Stimulated activated naive CD8-positive, alpha-beta T cell treated with anti-CD3 and anti-CD28 coated beads, Interleukin-15, Interleukin-2, amounts not matched to agents 100 U/mL and 50 U/mL, for 24 hours (primary cell): Measurements from ENCODE around the gene SIGMAR1.

Experiments used
- ATAC-seq: fragments of 150-1000 bp; cut with Tn5 transposase; one replicate; pipeline ENCODE4 v1.10.0; 2021
- DNase-seq: peaks from one replicate; pipeline ENCODE4 v3.0.0; 2021

The SIGMAR1 gene

DNA sequence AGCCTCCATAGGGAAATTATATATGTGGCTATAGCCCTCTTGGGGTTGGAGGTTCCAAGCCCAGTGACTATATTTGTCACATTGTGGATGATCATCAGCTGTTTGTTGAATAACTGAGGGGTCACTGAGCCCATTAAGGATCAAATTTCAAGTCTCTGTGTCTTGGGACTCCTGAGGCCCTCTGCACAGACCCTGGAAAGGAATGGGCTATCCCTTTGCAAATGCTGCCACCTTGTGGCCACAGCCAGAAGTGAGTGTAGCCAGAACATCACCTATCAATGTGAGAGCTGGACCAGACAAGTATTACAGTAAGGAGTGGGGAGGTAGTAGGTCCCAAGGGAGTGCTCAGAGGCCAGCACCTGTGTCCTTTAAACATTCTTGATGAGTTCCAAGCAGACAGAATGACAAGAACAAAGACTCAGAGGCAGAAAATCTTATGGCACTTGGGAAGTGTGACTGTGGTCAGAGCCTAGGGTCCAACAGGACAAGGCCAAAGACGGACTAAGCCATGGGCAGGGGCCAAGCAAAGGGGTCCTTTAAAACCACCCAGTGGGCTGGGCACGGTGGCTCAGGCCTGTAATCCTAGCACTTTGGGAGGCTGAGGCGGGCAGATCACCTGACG lies 33.9 kb downstream of the SIGMAR1 start:
- peak; percentile 87 for DNase-seq
- peak; percentile 87 for ATAC-seq

DNA sequence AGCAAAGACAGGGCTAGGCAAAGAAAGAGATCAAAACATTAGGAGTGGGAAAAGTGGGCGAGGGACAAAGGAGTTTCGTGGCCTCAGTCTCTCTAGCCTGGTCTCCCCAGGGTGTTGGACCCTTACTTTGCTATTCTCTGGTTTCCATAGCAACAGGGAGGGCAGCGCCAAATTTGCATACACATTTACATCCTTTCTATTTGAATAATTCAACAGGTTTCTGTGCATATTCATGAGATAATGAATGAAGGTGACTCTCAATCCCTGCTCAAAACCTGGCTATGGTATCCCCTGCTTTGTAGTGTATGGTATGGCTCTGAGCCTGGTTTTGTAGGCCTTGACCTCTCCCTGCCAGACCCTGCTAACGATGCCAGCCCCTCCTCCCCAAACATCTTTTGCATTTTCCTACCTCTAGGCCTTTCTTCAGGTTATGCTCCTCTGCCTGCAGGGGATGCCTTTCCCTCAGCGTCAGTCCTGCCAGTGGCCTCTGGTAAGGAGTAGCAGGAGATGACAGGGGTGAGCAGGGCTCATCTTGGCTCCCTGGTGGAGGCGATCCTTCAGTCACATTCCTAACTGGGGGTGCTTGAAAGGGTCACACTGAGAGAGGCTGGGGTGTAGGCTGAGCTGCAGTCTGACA lies 35.5 kb downstream of the SIGMAR1 start:
- DNase-seq (no peak), ATAC-seq (no peak)

DNA sequence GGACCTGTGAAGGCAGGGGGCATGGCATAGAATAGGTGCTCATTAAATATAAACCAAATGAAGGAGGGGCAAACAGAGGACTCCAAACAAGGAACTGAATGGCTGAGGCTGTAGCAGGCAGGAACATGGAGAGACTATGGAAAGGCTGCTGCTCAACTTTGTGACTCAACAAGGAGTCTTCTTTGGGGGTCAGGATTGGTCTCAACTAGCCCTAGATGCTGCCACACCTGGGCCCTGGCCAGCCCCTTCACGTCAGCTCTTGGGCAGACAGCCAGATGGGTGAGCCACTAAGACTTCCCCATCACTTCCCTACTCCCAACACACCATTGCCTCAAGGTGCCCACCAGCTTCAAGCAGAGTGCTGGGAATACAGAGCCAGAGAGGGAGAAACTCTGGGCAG lies 36.7 kb downstream of the SIGMAR1 start:
- ATAC-seq (no peak), DNase-seq (no peak)

DNA sequence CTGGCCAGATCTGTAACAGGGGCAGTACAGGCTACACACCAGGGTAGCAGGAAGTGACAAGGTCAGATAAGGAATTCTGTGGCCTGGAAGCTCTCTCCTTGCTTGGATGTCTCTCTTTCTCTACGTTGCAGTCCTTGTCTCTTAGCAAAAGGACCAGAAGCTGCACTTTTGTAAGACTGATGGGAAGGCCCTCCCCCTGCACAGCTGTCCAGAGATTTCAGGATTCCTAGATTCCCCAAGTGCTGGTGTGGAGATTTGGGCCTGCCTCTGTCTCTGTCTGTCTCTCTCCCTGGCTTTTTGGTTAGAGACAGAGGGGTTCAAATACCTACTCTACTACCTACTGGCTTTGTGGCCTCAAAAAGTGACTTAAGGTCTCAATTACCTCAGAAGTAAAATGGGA lies 38.0 kb downstream of the SIGMAR1 start:
- DNase-seq (no peak), ATAC-seq (no peak)

DNA sequence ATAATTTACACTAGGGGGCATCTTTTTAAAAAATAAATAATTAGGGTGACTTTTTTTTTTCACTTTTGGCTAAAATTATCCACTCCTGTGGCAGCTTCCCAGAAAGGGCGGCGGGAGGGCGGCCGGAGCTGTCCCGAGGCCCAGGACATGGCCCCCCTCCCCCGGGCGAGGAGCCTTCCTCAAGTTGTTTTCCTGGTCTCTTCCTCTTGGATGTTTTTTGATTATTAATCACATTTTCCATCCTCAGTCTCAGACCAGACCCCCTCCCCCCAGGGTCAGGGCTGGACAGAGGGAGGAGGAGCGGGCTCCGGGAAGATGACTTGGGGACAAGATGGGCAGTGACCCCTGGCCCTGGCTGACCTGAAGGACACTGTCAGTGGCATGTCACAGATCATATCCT lies 43.4 kb downstream of the SIGMAR1 start:
- DNase-seq (no peak), ATAC-seq (no peak)

DNA sequence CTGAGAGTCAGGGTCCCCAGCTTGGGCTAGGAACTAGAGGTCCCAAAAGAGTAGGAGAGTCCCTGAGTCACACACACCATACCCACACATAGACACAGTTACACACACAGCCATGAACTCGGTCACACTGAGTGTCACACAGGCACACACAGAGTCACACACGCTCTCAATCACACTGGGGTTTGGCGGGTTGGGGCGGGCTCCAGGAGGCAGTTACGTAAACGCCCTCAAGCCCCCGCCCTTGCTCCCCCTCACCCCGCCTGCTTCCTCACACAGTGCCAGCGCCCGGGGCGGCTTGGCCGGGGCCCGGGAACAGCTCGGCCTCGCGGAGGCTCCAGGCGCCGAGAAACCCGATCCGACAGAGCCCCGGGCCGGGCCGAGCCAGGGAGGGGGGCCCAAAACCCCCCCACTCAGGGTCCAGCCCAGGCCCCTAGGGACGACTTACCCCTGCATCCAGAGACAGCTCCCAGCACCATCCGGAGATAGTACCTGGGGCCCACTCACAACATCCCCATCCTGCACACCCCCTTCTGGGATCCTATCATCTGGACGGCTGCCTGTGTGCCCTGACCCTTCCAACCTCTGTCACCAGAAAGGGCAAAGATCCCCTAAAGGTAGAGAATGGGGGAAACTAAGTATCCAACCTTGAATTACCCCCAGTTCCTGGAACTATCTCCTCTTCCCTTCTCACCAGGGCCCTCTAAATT lies 44.5 kb downstream of the SIGMAR1 start:
- DNase-seq (no peak), ATAC-seq (no peak)

DNA sequence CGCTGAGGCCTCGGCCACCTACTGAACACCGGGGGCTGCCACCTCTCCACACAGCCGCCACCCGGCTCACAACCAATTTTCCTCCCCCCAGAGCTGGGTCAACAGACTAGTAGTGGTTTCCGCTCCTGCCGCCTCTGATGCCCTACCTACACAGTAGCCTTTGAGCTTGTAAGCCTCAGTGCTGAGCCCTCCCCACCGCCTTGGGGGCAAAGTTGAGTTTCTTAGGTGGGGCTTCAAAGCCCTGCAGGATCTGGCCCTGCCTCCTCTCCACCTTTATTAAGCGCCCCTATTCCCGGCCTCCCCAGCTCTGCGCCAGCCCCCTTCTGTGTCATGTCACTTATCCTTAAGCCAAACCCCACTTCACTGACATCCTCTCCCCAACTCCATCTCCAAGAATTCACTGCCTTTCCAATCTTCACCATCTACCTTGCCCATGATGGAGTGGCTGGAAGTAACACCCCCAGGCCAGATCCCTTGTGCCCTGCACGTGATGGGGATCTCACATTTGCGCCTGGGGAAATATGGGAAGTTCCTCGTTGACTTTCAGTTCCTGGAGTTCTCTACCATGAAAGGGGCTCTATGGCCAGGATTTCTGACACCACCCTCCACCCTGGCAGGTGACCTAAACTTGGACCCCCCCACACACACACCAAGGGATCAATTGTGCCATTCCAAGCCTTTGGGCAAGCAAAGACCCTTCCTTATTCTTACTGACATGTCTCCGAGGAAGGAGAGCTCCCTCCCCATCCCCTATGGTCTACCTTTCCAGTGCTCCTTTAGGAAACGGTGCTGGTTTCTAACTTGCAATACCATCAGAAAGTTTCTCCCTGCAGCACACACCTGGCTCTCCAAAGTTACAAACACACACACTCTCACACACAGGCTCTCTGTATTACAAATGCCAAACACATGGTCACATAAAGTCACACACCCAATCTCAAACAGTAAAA lies 45.4 kb downstream of the SIGMAR1 start:
- ATAC-seq (no peak), DNase-seq (no peak)

DNA sequence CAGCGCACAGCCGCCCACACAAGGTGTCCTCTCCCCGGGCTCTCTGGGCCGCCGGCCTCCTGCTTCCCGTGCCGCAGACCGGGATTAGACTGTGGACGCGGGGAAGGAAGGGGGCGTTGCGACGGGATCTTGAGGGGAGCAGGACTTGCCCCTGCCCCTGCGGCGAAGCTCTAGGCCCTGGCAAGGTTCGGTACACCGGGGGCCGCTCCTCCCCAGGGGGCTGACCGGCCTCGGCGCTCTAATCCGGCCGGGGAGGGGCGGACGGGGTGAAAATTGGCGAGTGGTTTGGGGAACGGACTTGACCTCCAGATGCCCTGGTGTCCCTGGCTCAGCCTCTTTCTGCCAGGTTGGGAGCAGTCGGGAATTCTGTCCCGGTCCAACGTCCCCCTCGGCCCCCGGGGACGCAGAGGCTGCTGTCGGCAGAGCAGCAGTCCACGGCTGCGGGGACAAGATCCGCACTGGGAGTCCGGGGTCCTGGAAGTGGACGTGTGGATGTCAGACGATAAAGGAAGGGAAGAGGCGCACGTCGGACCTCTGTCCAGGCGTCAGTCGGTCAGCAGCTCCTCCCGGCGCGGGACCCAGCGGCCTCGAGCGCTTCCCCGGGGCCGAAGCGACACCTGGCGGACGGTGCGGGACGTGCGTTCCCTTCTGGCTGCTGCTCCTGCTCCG lies 46.2 kb downstream of the SIGMAR1 start:
- DNase-seq (peak; percentile 90), ATAC-seq (peak; percentile 62)

DNA sequence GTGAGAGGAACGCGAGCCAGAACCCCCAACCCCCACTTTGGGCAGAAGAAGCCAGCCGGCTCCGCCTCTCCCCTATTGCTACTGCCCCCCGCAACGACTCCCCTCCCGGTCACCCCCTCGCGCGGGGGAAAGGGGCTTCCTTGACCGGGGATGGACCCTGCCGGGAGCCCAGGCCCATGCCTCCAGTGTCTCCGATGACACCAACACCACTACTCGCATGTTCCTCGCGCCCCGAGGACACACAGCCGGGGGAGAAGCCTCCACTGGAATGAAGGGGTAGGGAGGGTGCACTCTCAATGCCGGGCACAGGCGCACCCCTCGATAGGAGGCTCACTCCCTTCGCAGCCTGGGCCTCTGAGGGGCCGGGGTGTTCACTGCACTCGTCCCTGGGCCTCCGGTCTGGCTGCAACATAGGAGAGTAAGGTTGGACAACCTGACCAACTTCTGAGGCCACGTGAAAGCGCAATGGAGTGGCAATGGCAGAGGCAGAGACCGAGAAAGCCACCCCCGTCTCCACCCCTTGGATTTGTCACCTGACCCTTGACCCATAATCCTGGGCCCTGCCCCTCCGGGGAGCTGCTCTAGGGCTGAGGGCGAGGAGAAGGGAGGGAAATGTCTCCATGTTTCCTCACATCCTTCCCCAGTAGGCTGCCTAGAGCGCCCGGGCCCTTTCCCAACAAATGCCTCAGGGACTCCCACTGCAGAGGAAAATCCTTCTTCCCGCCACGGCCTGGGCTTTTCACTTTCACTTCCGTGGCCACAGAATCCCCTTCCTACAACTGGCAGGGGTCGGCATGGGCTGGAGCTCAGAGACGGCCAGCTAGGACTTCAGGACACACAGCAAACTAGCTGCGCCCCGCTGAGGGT lies 47.0 kb downstream of the SIGMAR1 start:
- no peak for ATAC-seq
- no peak for DNase-seq

DNA sequence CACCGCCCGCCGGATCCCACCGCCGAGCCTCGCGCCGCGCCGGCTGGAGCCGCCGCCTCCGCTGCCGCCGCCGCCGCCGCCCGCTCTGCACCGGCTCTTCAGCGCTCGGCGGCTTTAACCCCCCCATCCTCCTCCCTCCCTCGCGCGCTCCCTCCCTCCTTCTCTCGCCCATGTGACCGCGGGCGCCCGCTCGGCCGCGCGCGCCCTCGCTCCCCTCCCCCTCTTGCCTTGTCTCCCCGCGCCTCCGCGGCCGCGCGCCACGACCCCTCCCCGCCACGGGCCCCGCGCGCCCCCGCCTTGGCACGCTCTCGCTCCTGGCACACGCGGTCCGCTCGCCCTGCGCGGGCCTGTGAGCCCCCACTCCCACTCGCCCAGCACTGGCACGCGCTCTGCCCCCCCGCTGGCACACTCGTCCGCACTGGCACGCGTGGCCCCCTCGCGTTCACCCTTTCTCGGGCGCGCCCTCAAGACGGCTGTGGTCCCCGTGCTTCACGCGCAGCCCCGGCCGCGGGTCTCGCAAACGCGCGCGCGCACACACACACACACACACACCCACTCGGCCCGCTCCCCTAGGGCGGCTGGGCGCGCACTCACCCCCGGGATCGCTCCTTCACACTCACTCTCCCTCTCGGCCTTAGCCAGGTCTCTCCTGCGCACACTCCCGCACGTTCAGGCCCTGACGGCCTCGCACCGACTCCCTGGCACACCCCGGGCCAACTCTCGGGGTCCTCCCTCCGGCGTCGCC lies 47.8 kb downstream of the SIGMAR1 start, which contains the start of gene CNTFR:
Gene CNTFR (minus strand): TSS at position 89 of the 745 bp plus-strand sequence. CDS start 20,743 bp downstream, outside the sequence.
- no peak for DNase-seq
- no peak for ATAC-seq

DNA sequence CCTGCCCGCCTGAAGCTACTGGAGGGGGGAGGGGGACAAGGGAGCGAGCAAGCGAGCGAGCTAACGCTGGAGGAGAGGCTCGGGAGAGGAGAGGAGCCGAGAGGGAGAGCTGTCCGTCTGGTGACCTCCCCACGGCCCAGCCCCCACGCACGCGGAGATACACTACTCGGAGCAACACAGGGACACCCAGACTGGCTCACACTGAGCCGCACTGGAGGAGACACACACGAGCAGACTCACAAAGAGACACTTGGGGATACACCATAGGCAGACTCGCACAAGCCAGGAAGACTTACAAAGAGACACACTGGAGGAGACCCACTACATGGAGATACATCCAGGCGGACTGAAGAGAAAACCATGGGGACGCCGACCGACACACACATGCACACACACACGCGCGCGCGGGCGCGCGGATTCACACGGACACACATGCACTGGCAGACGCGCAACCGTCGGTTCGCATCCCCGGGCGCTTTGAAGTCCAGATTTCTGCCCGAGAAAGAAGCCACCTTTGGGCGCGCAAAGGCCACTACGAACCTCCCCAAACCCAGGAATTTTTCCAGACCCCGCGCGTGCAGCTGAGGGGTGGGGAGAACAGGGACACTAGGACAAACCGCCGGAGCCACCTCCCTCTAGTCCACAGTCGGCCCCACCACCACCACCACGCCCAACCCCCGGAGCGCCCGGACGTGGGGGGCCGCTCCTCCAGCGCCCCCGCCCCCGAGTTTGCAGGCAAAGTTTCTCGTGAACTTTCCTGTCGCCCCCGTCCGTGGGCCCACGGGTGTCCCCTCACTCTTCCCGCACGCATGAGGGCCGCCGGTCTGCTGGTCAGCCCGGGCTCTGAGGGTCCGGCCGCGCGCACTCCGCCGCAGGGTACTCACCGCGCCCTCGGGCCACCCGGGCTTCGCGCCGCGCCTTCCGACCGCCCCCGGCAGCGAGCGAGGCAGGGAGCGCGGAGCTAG lies 48.6 kb downstream of the SIGMAR1 start:
- ATAC-seq: no peak
- no peak for DNase-seq

DNA sequence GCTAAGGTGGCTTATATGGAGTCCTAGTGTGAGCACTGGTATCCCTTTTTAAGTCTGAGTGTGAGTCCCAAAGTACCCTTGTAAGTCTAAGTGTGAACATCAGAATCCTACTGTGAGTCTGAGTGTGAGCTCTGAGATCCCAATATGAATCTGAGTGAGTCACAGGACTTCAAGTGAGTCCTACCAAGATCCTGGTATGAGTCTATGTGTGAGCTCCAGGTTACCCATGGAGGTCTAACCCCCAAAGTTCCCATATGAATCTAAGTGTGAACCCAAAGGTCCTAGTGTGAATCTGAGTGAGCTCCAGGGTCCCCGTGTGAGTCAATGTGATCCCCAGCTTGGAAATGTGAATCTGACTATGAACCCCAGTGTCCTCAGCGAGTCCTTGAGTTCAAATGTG lies 50.3 kb downstream of the SIGMAR1 start:
- DNase-seq (no peak), ATAC-seq (no peak)

DNA sequence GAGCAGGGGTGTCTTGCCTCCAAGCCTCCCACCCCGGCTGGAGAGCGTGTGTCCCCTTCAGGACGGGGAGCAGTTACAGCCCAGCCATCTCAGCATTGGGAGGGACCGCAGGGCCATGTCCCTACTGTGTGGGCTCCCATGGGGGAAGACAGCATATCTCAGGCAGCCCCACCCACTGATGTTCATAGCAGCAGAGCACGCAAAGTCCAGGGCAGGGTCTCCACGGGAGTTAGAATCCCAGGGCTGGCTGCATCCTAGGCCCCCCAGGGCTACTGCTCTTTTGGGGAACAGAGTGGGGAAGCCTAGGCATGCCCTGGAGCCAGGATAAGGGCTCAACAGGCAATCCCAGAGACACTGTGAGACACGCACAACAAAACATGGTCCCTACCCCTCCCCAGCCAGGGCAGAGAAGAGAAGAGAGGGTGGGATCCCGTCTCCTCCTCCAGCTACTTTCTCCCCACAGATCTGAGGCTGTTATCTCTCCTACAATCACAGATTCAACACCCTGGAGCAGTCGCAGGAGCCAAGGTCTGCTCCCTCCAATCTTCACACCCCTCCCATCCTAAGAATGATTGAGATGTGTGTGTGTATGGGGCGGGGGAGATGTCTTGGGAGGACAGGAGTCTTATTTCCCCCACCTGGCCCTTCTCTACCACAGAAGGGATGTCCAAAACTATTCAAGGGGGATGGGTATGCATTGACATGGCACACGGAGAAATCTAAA lies 51.5 kb downstream of the SIGMAR1 start:
- DNase-seq: no peak
- no peak for ATAC-seq

DNA sequence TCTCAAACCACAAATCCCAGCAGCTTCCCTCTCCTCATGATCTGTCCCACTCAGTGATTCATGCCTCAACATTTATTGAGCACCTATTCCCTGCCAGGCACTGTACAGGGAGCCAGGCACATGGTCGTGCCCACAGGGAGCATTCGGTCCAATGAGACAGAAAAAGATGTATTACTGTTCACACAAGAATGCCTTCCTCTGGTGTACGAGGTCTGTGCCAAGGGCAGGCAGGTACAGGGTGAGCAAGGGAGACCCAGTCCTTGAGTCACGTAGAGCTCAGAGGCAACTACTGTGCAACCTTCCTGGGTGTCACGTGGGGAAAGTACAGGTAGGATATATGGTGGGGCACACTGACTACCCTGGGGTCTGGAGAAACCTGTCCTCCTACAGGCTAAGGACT lies 52.6 kb downstream of the SIGMAR1 start:
- ATAC-seq (no peak), DNase-seq (no peak)
